Astrocyte of the cerebellum (primary cell): Measurements from ENCODE around the gene NTRK1.

ENCODE experiments used
- DNase-seq: peaks from one replicate; pipeline ENCODE4 v3.0.0-alpha.2; 2011; ENCODE audit warnings: low read depth
- H3K4me3 ChIP-seq: 2 replicates; pipeline ENCODE4 v1.5.1; 2011; ENCODE audit warnings: mild to moderate bottlenecking, low read depth, low read length, moderate library complexity
- in situ Hi-C: cut with HindIII; loops from 2 replicates; pipeline ENCODE4 v1.10.0; 2017; ENCODE audit warnings: low sequenced_read_pairs
- TF ChIP-seq, protein P1 (sequence below): IDR thresholded peaks from 2 replicates; pipeline ENCODE4 v1.5.1; 2012; ENCODE audit warnings: low read length, low read depth, moderate library complexity, mild to moderate bottlenecking; ENCODE audit errors: missing control alignments

Gene NTRK1

DNA sequence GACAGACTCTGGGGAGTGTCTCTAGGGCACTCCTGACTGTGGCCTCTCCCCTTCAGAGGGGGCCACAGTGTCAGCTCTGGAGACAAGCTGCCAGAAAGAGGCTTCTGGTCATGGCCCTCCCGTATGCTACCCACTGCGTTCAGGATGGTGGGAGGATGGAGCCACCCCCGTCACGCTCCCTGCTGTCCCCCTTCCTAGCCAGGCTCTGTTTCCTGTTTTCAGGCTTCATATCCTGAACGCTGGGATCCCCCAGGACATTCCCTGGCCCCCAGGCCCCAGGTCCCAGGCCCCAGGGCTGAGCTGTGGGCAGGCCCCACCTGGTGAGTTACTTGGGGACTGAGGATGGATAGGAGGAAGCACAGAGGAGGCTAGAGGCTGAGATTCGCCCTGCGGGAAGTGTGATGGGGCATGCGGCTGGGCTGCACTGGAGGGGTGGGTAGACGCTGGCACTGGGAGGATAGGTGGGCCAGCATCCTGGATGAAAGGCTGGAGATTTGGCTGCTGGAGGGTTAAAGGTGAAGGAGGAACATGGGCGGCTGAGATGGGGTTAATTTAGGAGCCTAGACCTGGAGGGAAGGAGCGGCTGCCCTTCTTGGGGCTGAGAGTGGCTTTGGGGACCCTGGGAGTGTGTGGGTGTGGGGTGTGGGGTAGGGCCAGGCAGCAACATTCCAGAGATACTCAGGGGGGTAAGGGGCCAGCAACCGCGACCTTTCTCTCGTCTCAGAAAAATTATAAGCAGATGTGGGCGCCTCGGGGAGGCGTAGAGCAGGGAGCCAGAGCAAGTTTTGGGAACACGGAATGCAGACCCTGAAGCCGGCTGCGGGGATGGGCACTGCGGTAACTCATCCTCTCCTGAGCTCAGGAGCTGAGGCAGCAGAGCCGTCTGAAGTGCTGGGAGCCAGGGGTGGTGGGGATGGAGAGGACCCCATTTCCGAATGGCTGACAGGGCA, 41.6 kb downstream of the NTRK1 start:
- no peak for DNase-seq
- in situ Hi-C loops: no loop called here
- TF ChIP-seq, protein P1, sequence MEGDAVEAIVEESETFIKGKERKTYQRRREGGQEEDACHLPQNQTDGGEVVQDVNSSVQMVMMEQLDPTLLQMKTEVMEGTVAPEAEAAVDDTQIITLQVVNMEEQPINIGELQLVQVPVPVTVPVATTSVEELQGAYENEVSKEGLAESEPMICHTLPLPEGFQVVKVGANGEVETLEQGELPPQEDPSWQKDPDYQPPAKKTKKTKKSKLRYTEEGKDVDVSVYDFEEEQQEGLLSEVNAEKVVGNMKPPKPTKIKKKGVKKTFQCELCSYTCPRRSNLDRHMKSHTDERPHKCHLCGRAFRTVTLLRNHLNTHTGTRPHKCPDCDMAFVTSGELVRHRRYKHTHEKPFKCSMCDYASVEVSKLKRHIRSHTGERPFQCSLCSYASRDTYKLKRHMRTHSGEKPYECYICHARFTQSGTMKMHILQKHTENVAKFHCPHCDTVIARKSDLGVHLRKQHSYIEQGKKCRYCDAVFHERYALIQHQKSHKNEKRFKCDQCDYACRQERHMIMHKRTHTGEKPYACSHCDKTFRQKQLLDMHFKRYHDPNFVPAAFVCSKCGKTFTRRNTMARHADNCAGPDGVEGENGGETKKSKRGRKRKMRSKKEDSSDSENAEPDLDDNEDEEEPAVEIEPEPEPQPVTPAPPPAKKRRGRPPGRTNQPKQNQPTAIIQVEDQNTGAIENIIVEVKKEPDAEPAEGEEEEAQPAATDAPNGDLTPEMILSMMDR: no peak

DNA sequence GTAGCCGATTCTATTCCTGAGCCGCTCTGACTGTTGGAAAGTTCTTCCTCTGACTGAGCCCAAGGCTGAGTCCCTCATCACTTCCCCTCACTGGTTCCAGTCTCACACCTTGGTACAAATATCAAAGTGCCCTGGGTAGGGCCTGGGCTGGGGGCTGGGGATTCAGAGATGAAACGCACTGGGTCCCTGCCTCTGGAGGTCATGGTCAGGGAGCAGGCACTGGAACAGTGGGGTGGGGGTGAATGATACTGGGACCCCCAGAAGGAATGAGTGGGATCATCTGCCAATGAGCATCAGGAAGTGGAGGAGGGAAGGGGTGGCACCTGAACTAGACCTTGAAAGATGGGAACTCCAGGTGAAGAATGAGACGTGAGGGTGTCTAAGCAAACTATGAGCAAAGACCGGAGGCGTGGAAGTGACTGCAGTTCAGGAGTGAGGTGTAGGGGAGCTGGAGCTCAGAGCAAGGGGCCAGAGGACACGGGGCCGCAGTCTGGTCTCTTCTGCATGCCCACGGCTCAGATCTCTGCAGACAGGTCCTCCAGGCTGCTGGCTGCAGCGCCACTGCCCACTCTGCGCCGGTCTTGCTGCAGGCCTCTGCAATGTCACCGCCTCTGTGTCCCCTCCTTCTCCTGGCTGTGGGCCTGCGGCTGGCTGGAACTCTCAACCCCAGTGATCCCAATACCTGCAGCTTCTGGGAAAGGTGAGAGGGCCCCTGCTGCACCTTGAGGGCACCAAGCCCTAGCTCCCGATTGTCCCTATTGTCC, 42.8 kb downstream of the NTRK1 start:
- TF ChIP-seq, protein P1: no peak
- in situ Hi-C loops: no loop called here
- H3K4me3 ChIP-seq: no peak overlapping the region
- no peak for DNase-seq

More for the DNA sequence above, 41.6 kb downstream of the NTRK1 start:
- H3K4me3 ChIP-seq: no peak overlapping the region

DNA sequence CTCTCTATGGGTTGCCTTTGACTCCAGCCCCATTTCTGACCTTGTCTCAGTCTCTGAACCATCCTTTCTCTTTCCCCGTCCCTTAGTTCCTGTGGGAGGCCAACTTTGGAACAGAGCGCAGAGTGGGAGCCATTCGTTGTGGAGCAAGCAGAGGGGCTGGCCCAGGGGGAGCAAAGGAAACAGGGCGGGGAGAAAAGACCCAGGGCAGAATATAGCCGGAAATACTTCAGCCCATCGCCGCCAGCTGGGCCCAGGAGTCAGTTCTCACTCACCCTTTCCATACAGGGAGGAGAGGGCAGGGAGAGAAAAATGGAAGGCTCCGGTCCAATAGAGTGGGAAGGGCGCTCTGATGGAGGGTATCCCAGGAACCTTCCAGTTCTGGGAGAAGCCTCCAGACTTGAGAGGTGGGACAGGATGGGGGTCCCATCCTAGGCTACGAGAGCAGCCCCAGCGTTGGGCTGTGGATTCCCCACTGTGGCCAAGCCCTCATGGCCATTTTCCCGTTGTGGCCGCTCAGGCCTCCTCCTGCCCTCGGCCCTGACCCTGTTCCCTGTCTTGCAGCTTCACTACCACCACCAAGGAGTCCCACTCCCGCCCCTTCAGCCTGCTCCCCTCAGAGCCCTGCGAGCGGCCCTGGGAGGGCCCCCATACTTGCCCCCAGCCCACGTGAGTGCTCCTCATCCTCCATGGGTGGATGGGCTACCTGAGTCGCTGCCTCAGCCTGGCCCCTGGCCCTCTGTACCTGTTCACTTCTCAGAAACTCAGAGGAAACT, 43.7 kb downstream of the NTRK1 start:
- TF ChIP-seq, protein P1: no peak
- no peak for DNase-seq
- H3K4me3 ChIP-seq: no peak overlapping the region
- in situ Hi-C loops: no loop called here

DNA sequence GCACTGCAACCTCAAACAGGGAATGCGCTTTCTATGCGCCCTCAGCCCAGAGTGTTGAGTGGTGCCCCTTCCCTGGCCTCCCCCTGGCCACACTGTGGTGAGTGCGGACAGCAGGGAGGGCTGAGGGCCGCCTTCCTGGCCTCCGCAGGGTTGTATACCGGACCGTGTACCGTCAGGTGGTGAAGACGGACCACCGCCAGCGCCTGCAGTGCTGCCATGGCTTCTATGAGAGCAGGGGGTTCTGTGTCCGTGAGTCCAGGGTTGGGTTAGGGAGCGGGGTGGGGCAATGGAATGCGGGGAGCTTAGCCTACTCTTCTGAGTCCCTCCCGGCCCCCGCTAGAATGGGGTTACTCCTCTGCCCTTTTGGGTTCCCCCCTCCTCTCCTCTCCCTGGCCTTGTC, 44.5 kb downstream of the NTRK1 start:
- in situ Hi-C loops: no loop called here
- no peak overlapping the region for H3K4me3 ChIP-seq
- TF ChIP-seq, protein P1: no peak

DNA sequence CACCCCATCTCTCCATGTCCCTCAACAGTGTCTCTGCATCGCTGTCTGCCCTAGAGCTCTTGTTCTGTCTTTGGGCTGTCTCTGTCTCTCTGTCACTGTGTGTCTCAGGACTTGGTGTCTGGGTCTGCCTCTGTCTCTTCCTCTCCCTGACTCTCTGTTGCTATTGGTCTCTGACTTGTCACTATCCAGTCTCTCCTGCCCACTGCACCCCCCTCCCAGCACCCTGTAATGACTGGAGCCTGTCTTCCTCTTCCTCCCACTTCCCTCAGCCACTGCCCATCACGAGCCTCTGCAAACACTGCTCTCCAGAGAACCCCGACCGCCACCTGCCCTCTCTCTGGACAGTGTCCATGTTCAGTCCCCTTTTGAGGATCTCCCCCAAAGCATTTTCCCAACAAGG, 45.0 kb downstream of the NTRK1 start:
- TF ChIP-seq, protein P1: no peak
- in situ Hi-C loops: no loop called here
- H3K4me3 ChIP-seq: no peak overlapping the region
- DNase-seq: no peak

More for the DNA sequence above, 44.5 kb downstream of the NTRK1 start:
- no peak for DNase-seq
